ENCODE results near the gene TDRD5. TPM values are rescaled to one million over a fixed set of nuclear protein-coding genes. Genes with fewer than 3 reads are reported as not detected.
"Not testable (repeated sequence)": the region's sequence is repeated elsewhere in the genome, so short reads cannot be mapped to it uniquely, and the experiment has no call there.

The TDRD5 gene
- total and polyA plus RNA-seq, 2 experiments from 2014 or later: 1.4 TPM; not detected in 1

- H3K27me3 Mint-ChIP-seq (ENCODE audit: insufficient read depth, low read depth, poor library complexity); H3K4me3 Mint-ChIP-seq; H3K36me3 Mint-ChIP-seq (ENCODE audit: low read depth); H3K79me2 ChIP-seq (replicated peaks; ENCODE audit: insufficient read depth); H3K9me2 ChIP-seq (ENCODE audit: insufficient read depth); H3K4me1 ChIP-seq (ENCODE audit: insufficient read depth); H2AFZ ChIP-seq; H3K27ac ChIP-seq (ENCODE audit: low read depth); H3K4me1 Mint-ChIP-seq; DNase-seq (ENCODE audit: low spot score); H3K4me2 ChIP-seq; ATAC-seq; H3K9me3 Mint-ChIP-seq; H4K20me1 ChIP-seq (replicated peaks; ENCODE audit: insufficient read depth); H3K27ac Mint-ChIP-seq; H3K27me3 ChIP-seq (ENCODE audit: insufficient read depth); H3K36me3 ChIP-seq (ENCODE audit: insufficient read depth); H3K4me3 ChIP-seq; H3F3A ChIP-seq (replicated peaks; ENCODE audit: low read depth): not testable (repeated sequence)
- TF ChIP-seq ZNF331 (CRISPR knock-in tag; IDR thresholded peaks at IDR 0.05; ENCODE audit: low read depth): peak; percentile 84
Measured at GRCh38 chr1:179694530-179694929, 102.9 kb downstream of the TDRD5 start.

- Mint-ChIP-seq H3K4me1 (peaks cover 4% of the 10 kb centered on the region; the same call in 1 of the 3 replicates), H3K9me3 (peaks cover 2% of the 10 kb centered on the region; the same call in 1 of the 3 replicates), H3K36me3 (ENCODE audit: low read depth) (no peaks in the 10 kb centered on the region), H3K27ac (no peak overlapping the region; the same call in 1 of the 2 replicates), H3K27me3 (ENCODE audit: insufficient read depth, low read depth, poor library complexity) (no peaks in the 10 kb centered on the region), H3K4me3 (no peak overlapping the region)
- Histone ChIP-seq H3K27ac (ENCODE audit: low read depth) (no peak overlapping the region), H3K4me2 (no peak overlapping the region), H4K20me1 (replicated peaks; ENCODE audit: insufficient read depth) (no peaks in the 10 kb centered on the region), H2AFZ (no peak overlapping the region), H3K9me2 (ENCODE audit: insufficient read depth) (no peaks in the 10 kb centered on the region), H3K4me1 (ENCODE audit: insufficient read depth) (no peaks in the 10 kb centered on the region), H3K27me3 (ENCODE audit: insufficient read depth) (no peaks in the 10 kb centered on the region), H3K36me3 (ENCODE audit: insufficient read depth) (no peaks in the 10 kb centered on the region), H3K79me2 (replicated peaks; ENCODE audit: insufficient read depth) (no peaks in the 10 kb centered on the region), H3K4me3 (no peak overlapping the region), H3F3A (replicated peaks; ENCODE audit: low read depth) (no peaks in the 10 kb centered on the region)
- no peak for TF ChIP-seq ZNF114 (CRISPR knock-in tag; IDR thresholded peaks at IDR 0.05)
- TF ChIP-seq EZH2 (IDR thresholded peaks at IDR 0.05; ENCODE audit: low read depth, unreplicated experiment): no peak
- TF ChIP-seq EZH2phosphoT487 (IDR thresholded peaks at IDR 0.05; ENCODE audit: unreplicated experiment): no peak
- no peak for TF ChIP-seq CREB1 (CRISPR knock-in tag; IDR thresholded peaks at IDR 0.05; ENCODE audit: low read depth)
- ATAC-seq (no peak), DNase-seq (ENCODE audit: low spot score) (no peak)
Measured at GRCh38 chr1:179702946-179703539, 111.4 kb downstream of the TDRD5 start.

GRCh38 chr1:179706339-179706941, 114.8 kb downstream of the TDRD5 start:
- Histone ChIP-seq H3K27ac (ENCODE audit: low read depth) (no peak overlapping the region), H3K9me2 (ENCODE audit: insufficient read depth) (no peaks in the 10 kb centered on the region), H3K27me3 (ENCODE audit: insufficient read depth) (no peaks in the 10 kb centered on the region), H3K4me3 (no peak overlapping the region), H3K36me3 (ENCODE audit: insufficient read depth) (no peaks in the 10 kb centered on the region), H3K79me2 (replicated peaks; ENCODE audit: insufficient read depth) (no peaks in the 10 kb centered on the region), H3F3A (replicated peaks; ENCODE audit: low read depth) (no peaks in the 10 kb centered on the region), H3K4me1 (ENCODE audit: insufficient read depth) (no peaks in the 10 kb centered on the region), H3K4me2 (no peak overlapping the region), H2AFZ (no peak overlapping the region), H4K20me1 (replicated peaks; ENCODE audit: insufficient read depth) (no peaks in the 10 kb centered on the region)
- no peak overlapping the region for H3K27ac Mint-ChIP-seq
- H3K4me1 Mint-ChIP-seq: peaks cover 4% of the 10 kb centered on the region; the same call in 1 of the 3 replicates
- DNase-seq (ENCODE audit: low spot score) (peak; percentile 78), ATAC-seq (peak; percentile 36; the same call in 1 of the 3 replicates)
- TF ChIP-seq EZH2phosphoT487 (IDR thresholded peaks at IDR 0.05; ENCODE audit: unreplicated experiment) (no peak), CTCF (conservative IDR thresholded peaks at IDR 0.05; ENCODE audit: low read depth in 2 of 2) (peak; percentile 85 to 95)
- no peak overlapping the region for H3K4me3 Mint-ChIP-seq
- no peaks in the 10 kb centered on the region for H3K9me3 Mint-ChIP-seq
- no peaks in the 10 kb centered on the region for H3K27me3 Mint-ChIP-seq (ENCODE audit: insufficient read depth, low read depth, poor library complexity)
- H3K36me3 Mint-ChIP-seq (ENCODE audit: low read depth): no peaks in the 10 kb centered on the region
